Activated T-helper 9 cell treated with anti-CD3 and anti-CD28 coated beads, Interleukin-2, amount 50 U/mL, for 16 hours (primary cell): ENCODE measurements around the gene POMGNT2.

ENCODE experiments used
- DNase-seq: peaks from one replicate; pipeline ENCODE4 v3.0.0-alpha.2; 2020; ENCODE audit warnings: low read depth

The POMGNT2 gene

DNA sequence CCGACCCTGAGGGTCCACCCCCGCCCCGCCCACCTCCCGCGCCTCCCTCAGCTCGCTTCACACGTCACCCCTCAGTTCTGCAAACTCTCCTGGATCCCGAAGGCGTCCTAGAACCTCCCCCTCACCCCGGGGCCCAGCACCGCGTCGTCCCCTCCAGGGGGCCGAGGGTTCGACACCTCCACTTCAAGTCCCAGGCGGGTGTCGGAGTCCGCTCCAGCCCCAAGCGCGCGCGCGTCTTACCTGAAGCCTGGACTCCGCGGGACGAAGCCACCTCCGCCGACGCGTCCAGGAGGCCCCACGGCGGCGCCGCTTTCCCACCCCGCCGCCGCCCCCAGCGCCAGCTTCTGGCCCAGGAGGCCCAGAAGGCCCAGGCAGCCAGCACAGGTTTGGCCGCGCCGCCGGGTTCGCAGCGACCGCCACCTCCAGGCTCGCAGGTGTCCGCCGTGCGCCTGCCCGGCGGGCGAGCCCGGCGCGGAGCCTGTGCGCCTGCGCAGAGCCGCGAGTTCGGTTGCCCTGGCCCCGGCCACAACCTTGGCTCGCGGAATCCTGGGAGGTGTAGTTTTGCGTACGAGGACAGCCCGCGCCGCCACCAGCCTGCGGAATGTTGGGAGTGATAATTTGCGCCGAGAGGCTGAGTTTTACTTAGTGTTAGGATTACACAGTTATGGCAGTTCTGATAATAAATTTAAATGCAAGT is at the start of gene POMGNT2:
TSS of gene POMGNT2 (minus strand) at position 484 of the 697 bp plus-strand sequence. CDS start 24,648 bp downstream, outside the sequence.
- peak; percentile 78 for DNase-seq

DNA sequence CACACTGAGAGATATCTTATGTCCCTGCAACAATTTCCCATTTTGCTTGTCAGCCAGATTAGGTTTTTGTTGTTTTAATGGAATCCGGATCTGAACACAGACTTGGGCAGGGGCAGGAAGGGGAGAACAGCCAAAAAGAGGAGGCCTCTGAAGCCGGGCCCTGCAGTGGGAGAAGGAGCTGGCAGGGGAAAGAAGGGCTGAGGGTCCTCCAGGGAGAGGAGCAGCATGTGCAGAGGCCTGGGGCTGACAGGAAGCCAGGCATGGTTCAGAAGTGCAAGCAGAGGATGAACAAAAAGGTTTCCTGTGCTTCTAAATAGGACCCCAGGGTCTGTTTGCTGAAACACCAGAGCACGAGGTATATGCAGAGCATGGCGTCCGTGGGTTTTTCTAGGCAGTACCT is 49.1 kb upstream of the POMGNT2 start:
- DNase-seq, result no peak

DNA sequence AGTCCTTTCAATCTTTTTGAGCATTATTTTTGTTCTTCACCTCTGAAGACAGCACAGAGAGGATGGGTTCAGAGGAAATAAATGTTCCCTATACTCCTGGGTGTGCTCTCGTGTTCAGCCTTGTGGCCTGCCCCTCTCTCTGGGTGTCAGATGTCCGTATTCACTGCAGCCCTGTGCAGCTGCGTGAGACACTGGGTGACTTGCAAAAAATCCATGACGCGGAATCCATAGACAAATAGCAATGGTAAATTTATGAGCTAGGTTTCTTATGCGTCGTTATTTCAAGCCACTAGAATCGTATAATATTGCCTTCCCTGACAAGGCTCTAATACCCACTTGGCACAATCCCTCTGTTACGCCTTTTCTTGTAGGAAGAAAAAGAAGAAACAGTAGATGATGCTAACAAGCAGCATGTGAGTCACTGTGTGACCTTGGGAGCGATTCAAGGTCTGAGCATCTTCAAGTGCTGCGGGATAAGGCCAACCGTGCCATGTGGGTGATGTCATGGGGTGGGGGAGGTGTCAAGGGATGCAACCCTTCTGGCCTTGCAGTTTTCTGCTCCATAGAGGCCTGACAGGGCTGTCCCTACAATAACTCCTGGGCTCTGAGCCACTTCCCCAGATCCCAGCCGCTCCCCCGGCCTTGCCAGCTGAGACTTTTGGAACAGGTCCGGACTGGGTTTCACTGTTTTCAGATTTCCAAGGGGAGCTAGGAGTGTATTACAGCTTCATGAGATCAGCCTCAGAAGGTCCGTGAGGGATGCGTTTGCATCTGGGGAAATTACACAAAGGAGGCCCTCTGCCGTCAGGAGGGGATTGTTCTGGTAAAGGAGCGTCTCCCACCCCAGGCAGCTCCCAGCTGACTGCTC is 47.6 kb upstream of the POMGNT2 start:
- no peak for DNase-seq

DNA sequence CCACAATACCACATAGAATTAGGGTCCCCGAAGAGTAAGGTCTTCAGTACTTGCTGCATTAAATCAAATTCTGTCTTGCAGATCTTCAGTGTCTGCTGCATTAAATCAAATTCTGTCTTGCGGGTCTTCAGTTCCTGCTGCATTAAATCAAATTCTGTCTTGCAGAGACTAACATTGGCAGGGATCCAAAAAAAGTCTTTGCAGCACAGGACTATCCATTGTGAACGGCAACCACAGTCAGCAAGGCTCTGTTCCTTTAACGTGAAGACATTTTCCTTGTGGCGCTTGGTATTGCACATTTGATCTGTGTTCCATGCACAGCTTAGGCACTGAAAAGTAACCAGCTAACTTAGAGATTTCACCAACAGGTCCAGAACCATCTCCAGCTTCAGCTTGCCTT is 46.8 kb upstream of the POMGNT2 start:
- DNase-seq, result no peak

- no peak for DNase-seq
These were observed 42.2 kb upstream of the POMGNT2 start for GRCh38 chr3:43148033-43148432.

DNA sequence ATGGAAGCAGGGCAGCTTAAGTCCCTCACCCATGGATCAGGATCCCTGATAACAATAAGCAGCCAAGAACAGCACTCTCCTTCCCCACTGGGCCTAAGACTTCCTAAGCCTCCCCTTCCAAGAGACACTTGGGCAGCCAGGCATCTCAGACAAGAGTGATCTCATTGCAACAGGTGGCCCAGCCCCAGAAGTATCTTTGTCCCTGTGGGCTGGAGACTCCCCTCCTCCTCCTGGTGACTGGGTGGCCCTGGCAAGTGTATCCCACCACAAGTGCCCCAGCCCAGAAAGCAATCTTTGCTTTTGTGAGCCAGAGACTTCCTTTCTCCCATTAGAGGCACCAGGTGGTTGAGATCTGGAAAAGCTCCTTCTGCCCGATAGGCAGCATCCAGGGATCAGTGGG is 40.7 kb upstream of the POMGNT2 start:
- no peak for DNase-seq

GRCh38 chr3:43144761-43145490 is 39.0 kb upstream of the POMGNT2 start:
- DNase-seq, result no peak

DNA sequence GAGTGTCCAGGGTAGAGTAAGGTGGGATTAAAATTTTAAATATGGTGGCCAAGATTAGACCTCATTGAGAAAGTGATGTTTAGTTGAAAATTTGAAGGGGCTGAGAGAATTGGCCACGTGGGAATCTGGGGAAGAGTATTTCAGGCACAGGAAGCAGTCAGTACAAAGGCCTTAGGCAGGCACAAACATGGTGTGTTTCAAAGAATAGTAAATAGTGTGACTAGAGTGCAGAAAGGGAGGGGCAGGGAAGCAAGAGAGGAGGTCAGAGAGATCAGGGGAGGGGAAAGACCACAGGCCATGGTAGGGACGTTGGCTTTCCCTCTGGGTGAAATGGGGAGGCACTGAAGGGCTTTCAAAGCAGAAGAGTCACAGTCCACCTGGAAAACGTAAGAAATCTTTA is 36.6 kb upstream of the POMGNT2 start:
- DNase-seq, result no peak

GRCh38 chr3:43138488-43139231 is 32.8 kb upstream of the POMGNT2 start:
- no peak for DNase-seq

DNA sequence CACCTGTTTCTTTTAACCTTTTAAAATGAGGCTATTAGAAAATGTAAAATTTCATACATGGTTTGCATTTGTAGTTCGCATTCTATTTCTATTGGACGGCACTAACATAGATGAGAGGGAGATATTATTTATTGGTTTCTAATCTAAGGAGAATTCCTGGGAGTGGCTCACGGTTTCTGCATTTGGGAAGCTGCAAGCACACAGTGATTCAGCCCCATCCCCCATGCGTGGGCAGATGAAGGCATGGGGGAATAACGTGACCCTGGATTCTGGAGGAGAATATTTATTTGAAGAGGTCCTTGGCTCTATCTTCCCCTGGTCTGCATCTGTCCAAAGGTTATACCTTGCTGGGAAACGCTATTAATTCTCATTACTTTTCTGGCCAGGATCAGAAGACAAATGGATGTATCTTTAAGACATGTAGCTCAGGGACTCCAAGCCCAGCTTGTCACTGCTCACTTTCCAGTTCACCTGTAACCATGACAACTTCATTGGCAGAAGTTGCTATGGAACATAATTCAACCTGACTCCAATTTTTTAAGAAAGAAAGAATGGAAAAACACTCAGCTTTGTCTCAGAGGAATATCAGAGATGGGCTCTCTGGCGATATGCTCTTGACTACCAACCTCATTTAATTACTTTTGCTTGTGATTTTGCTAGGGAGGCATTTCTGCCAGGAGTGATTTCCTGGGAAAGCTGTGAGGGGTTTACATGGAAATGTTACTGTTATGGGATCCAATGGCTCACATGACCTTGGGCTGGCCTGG is 27.2 kb upstream of the POMGNT2 start:
- DNase-seq, result no peak

- DNase-seq, result no peak
These were observed 26.3 kb upstream of the POMGNT2 start for GRCh38 chr3:43132193-43132592.

DNA sequence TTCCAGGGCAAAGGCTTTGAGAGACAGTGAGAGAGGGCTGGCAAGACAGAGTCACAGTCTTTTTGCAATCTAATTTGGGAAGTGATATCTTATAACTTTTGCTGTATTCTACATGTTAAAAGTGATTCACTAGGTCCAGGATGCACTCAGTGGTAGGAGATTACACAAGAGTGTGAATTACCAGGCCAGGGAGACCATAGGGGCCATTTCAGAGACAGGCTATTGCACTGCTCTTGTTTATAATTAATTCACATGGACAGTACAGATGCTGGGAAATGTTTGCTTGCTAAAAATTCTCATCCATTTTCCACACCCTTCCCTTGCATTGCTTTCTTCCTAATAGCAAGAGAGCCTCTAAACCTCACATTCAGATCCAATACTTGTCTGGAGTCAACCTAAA is 22.6 kb upstream of the POMGNT2 start:
- no peak for DNase-seq

DNA sequence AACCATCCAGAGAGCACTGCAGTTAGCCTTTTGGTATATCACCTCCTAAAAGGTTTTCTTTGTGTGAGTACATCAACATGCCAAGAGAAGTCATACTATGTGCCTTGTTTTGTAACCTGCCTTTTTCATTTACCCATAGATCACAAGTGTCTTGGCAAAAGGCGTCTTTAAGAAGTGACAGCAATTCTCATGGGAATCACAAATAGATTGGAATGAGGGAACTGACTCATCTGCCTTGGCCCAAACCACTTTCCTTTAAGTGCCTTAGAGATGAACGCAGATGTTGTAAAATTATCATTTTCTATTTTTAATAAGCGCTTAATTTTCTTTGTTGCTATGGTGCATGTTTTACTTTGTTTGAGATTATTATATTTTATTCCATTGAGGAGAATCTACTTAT is 20.7 kb upstream of the POMGNT2 start:
- no peak for DNase-seq

GRCh38 chr3:43123895-43124294 is 18.0 kb upstream of the POMGNT2 start:
- DNase-seq, result no peak

DNA sequence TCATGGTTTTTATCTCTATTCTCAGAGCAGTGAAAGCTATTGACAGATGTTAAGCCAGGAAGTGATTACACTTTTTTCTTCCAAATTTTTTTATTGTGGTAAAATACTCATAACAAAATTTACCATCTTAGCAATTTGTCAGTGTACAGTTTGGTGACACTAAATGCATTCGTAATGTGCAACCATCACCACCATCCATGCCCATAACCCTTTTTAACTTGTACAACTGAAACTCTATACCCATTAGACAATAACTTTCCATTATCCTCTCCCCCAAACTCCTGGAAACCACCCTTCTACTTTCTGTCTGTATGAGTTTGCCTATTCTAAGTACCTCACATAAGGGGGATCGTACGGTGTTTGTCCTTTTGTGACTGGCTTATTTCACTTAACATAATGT is 15.1 kb upstream of the POMGNT2 start:
- no peak for DNase-seq

GRCh38 chr3:43117257-43117656 is 11.4 kb upstream of the POMGNT2 start:
- DNase-seq, result no peak

DNA sequence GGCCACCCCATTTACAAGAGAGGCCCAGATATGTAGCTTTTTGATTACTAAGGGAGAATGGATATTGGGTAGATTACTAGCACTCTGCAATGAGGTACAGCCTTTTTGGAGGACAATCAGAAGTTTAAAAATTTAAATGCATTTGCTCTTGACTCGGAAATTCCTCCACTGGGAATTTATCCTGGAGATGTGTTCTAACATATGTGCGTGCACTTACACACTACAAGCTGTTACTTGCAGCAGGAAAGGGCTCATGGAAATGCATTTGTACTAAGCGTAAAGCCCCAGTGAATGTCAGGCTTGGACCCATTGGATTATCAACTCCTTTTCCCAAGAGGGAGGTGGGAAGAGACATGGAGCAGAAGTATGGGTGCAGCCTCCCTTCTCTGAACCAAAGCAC is 7.8 kb upstream of the POMGNT2 start:
- DNase-seq, result no peak

GRCh38 chr3:43106293-43106628 is 382 bp upstream of the POMGNT2 start:
- no peak for DNase-seq

- peak; percentile 9 for DNase-seq
These were observed 951 bp downstream of the POMGNT2 start for GRCh38 chr3:43104660-43105595.

DNA sequence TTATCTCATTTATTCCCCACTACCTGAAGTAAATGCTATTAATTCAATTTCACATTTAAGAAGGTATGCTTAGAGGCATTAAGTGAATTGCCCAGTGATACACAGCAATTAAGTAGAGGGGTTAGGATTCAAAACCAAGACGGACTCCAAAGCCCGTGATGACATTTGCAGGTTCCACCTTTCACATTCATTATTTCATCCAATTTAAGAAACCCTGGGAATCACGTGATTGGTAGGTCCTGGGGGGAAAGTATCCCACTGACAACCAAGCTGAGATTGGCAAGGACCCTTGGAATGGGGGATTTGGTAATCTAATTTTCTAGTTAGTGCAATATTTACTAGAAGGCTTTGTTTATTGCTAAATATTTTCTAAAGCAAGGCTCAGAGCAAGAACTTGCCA is 1.8 kb downstream of the POMGNT2 start:
- DNase-seq, result no peak
